DND-41 (cell line): ENCODE measurements around the gene PCDH9.

ENCODE experiments used
- EZH2 ChIP-seq: IDR thresholded peaks from 3 replicates; pipeline ENCODE4 v1.6.1; 2012; ENCODE audit warnings: borderline replicate concordance, low read depth, mild to moderate bottlenecking, moderate library complexity, low read length, inconsistent platforms; ENCODE audit not compliant: severe bottlenecking
- TF ChIP-seq, protein P1 (sequence below): IDR thresholded peaks from 2 replicates; pipeline ENCODE4 v1.5.1; 2012; ENCODE audit warnings: borderline replicate concordance, low read length, moderate library complexity, mild to moderate bottlenecking; ENCODE audit not compliant: poor library complexity, severe bottlenecking; ENCODE audit errors: extremely low read depth

DNA sequence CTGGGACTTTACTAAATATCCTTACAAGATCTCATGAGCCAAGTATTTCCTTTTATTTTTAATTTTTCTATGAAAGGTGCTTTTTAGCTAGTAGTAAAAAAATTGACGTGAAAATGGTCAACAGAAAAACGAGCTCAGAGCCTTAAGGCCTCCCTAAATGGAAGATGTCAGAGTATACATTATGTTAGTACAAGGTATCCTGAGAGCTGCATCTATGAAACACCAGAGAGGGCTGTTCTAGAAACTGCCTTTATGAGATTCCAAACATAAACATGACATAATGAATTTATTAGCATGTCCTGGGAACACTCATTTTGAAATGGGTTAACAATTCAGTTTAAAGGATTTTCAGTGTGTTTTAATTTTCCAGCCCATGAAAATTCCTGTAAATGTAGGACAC is 146.6 kb downstream of the PCDH9 start:
- TF ChIP-seq, protein P1, sequence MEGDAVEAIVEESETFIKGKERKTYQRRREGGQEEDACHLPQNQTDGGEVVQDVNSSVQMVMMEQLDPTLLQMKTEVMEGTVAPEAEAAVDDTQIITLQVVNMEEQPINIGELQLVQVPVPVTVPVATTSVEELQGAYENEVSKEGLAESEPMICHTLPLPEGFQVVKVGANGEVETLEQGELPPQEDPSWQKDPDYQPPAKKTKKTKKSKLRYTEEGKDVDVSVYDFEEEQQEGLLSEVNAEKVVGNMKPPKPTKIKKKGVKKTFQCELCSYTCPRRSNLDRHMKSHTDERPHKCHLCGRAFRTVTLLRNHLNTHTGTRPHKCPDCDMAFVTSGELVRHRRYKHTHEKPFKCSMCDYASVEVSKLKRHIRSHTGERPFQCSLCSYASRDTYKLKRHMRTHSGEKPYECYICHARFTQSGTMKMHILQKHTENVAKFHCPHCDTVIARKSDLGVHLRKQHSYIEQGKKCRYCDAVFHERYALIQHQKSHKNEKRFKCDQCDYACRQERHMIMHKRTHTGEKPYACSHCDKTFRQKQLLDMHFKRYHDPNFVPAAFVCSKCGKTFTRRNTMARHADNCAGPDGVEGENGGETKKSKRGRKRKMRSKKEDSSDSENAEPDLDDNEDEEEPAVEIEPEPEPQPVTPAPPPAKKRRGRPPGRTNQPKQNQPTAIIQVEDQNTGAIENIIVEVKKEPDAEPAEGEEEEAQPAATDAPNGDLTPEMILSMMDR, result no peak
- TF ChIP-seq EZH2, result no peak
